HG03565 (cell line): ENCODE results near the gene RTRAF.

ENCODE experiments used
- ATAC-seq: cut with Tn5 transposase; IDR thresholded peaks from one replicate; pipeline ENCODE4 v1.9.1; 2021; ENCODE audit warnings: mild to moderate bottlenecking, moderate library complexity; ENCODE audit not compliant: unreplicated experiment

RTRAF gene

GRCh38 chr14:51989293-51990234 lies at the start of gene RTRAF:
TSS of gene RTRAF (plus strand) at chr14:51989546. CDS start at chr14:51989640, 94 bp downstream.
- ATAC-seq: peak; percentile 88

GRCh38 chr14:51939755-51940301 lies 49.5 kb upstream of the RTRAF start:
- ATAC-seq: no peak

- no peak for ATAC-seq
Measured at GRCh38 chr14:51942971-51943370, 46.4 kb upstream of the RTRAF start.

- ATAC-seq: no peak
Measured at GRCh38 chr14:51950007-51950406, 39.3 kb upstream of the RTRAF start.

GRCh38 chr14:51951656-51952055 lies 37.7 kb upstream of the RTRAF start:
- ATAC-seq: no peak

- no peak for ATAC-seq
Measured at GRCh38 chr14:51954031-51954430, 35.3 kb upstream of the RTRAF start.

GRCh38 chr14:51954657-51955056 lies 34.7 kb upstream of the RTRAF start:
- ATAC-seq: no peak

- ATAC-seq: no peak
Measured at GRCh38 chr14:51957950-51958349, 31.4 kb upstream of the RTRAF start.

- no peak for ATAC-seq
Measured at GRCh38 chr14:51959928-51960327, 29.4 kb upstream of the RTRAF start.

GRCh38 chr14:51960866-51961265 lies 28.5 kb upstream of the RTRAF start:
- ATAC-seq: no peak

GRCh38 chr14:51962711-51963110 lies 26.6 kb upstream of the RTRAF start:
- no peak for ATAC-seq

GRCh38 chr14:51963286-51963685 lies 26.1 kb upstream of the RTRAF start:
- ATAC-seq: no peak

- no peak for ATAC-seq
Measured at GRCh38 chr14:51967521-51967920, 21.8 kb upstream of the RTRAF start.

- no peak for ATAC-seq
Measured at GRCh38 chr14:51969852-51970540, 19.4 kb upstream of the RTRAF start.

GRCh38 chr14:51972566-51972965 lies 16.8 kb upstream of the RTRAF start:
- no peak for ATAC-seq

- ATAC-seq: no peak
Measured at GRCh38 chr14:51977075-51977474, 12.3 kb upstream of the RTRAF start.

- ATAC-seq: no peak
Measured at GRCh38 chr14:51978681-51979085, 10.7 kb upstream of the RTRAF start.

GRCh38 chr14:51979088-51979709 lies 10.1 kb upstream of the RTRAF start:
- ATAC-seq: peak; percentile 55

- peak; percentile 41 for ATAC-seq
Measured at GRCh38 chr14:51981218-51981854, 8.0 kb upstream of the RTRAF start.

GRCh38 chr14:51988221-51988620 lies 1.1 kb upstream of the RTRAF start:
- ATAC-seq: no peak

- ATAC-seq: no peak
Measured at GRCh38 chr14:51990488-51990887, 1.1 kb downstream of the RTRAF start.
